HepG2 (cell line): ENCODE results near the gene UNC93A. TPM values are rescaled to one million over a fixed set of nuclear protein-coding genes. Genes with fewer than 3 reads are reported as not detected.

ENCODE experiments used
- BCL3 ChIP-seq: sonication (generic); formaldehyde crosslinking; IDR thresholded peaks from 2 replicates; pipeline ENCODE4 v1.5.1; 2020; ENCODE audit warnings: mild to moderate bottlenecking, missing genetic modification reagents, moderate library complexity
- BRD4 ChIP-seq: sonication (generic); formaldehyde crosslinking; IDR thresholded peaks from 2 replicates; pipeline ENCODE4 v1.4.0; 2020; ENCODE audit warnings: missing genetic modification reagents
- CSRNP1 ChIP-seq: sonication (generic); formaldehyde crosslinking; IDR thresholded peaks from 2 replicates; pipeline ENCODE4 v1.8.1; 2023; ENCODE audit warnings: mild to moderate bottlenecking, missing genetic modification reagents
- EED ChIP-seq: sonication (generic); formaldehyde crosslinking; IDR thresholded peaks from 2 replicates; pipeline ENCODE4 v1.5.0; 2020; ENCODE audit warnings: mild to moderate bottlenecking, missing genetic modification reagents
- HDAC2 ChIP-seq: sonication (generic); formaldehyde crosslinking; IDR thresholded peaks from 2 replicates; pipeline ENCODE4 v1.4.0; 2020; ENCODE audit warnings: missing genetic modification reagents
- JUNB ChIP-seq: sonication (generic); formaldehyde crosslinking; IDR thresholded peaks from 2 replicates; pipeline ENCODE4 v1.8.0; 2022; ENCODE audit warnings: missing genetic modification reagents, mild to moderate bottlenecking, borderline replicate concordance
- LCORL ChIP-seq, 2 experiments: fragments of 450-650 bp in 1 of 2; sonication (generic) in 1 of 2; formaldehyde crosslinking in 1 of 2; IDR thresholded peaks; 2 replicates each; pipeline versions ENCODE4 v1.5.0 to v1.6.1; 2017 to 2020; ENCODE audit warnings: antibody characterized with exemption in 1 of 2, missing genetic modification reagents in 1 of 2
- MED8 ChIP-seq: sonication (generic); formaldehyde crosslinking; IDR thresholded peaks from 2 replicates; pipeline ENCODE4 v1.8.1; 2023; ENCODE audit warnings: mild to moderate bottlenecking, missing genetic modification reagents; ENCODE audit not compliant: insufficient replicate concordance
- REXO4 ChIP-seq: sonication (generic); formaldehyde crosslinking; IDR thresholded peaks from 2 replicates; pipeline ENCODE4 v1.8.0; 2022; ENCODE audit warnings: missing genetic modification reagents, mild to moderate bottlenecking, borderline replicate concordance
- RORA ChIP-seq: sonication (generic); formaldehyde crosslinking; IDR thresholded peaks from 2 replicates; pipeline ENCODE4 v1.5.0; 2020; ENCODE audit warnings: mild to moderate bottlenecking, missing genetic modification reagents, moderate library complexity
- RXRB ChIP-seq: IDR thresholded peaks from 2 replicates; pipeline ENCODE4 v1.6.1; 2016; ENCODE audit warnings: borderline replicate concordance, missing genetic modification reagents, missing compliant biosample characterization
- SIX4 ChIP-seq: sonication (generic); formaldehyde crosslinking; IDR thresholded peaks from 2 replicates; pipeline ENCODE4 v1.4.0; 2020; ENCODE audit warnings: missing genetic modification reagents
- ZFP90 ChIP-seq: sonication (generic); formaldehyde crosslinking; IDR thresholded peaks from 2 replicates; pipeline ENCODE4 v1.8.0; 2022; ENCODE audit warnings: missing genetic modification reagents, mild to moderate bottlenecking, inconsistent platforms, borderline replicate concordance
- ZNF512B ChIP-seq: sonication (generic); formaldehyde crosslinking; IDR thresholded peaks from 2 replicates; pipeline ENCODE4 v1.5.1; 2020; ENCODE audit warnings: missing genetic modification reagents, mild to moderate bottlenecking, borderline replicate concordance
- ZNF687 ChIP-seq: sonication (generic); formaldehyde crosslinking; IDR thresholded peaks from 2 replicates; pipeline ENCODE4 v1.5.1; 2020; ENCODE audit warnings: mild to moderate bottlenecking, missing genetic modification reagents, moderate library complexity
- polyA plus RNA-seq, 8 experiments: library from polyadenylated mRNA; depleted of rRNA in 3 of 8; stranded (reverse) in 7 of 8; unstranded in 1 of 8; fragments of >200 nt; fragmentation: Illumina TruSeq in 4 of 8; extraction: Trizol in 4 of 8; gene quantifications; 2 replicates each; pipeline versions ENCODE4 v1.2.1 to v1.2.3, GENCODE V29; 2011 to 2016; ENCODE audit warnings: low read depth in 4 of 8, missing spikeins in 1 of 8, mixed read lengths in 1 of 8; ENCODE audit not compliant: insufficient read depth in 1 of 8
- total RNA-seq, 5 experiments: library from RNA; depleted of rRNA; stranded (reverse); fragments of >200 nt; fragmentation: Illumina TruSeq; extraction: Trizol; gene quantifications; 2 replicates each; pipeline ENCODE4 v1.2.3, GENCODE V29; 2016; ENCODE audit warnings: low read depth in 1 of 5

Gene UNC93A
- total and polyA plus RNA-seq, 2 of the 13 experiments (the other 11 are each of a cell fraction or from before 2014, with no cell fraction given): 11.0 to 42.7 TPM

- TF ChIP-seq ZNF687 (peak; percentile 91), RORA (CRISPR knock-in tag) (no peak), REXO4 (CRISPR knock-in tag) (no peak), BCL3 (CRISPR knock-in tag) (no peak), CSRNP1 (no peak), HDAC2 (CRISPR knock-in tag) (0 out of 2 replicates have a peak, but pooled peaks have one; percentile 7), JUNB (no peak), ZNF512B (CRISPR knock-in tag) (no peak), EED (CRISPR knock-in tag) (no peak), SIX4 (CRISPR knock-in tag) (no peak), MED8 (CRISPR knock-in tag) (no peak), RXRB (no peak), ZFP90 (CRISPR knock-in tag) (no peak), BRD4 (CRISPR knock-in tag) (peak; percentile 24; the same call in 1 of the 2 replicates), LCORL (IDR thresholded peaks at IDR 0.05) (no peak), LCORL (CRISPR knock-in tag; IDR thresholded peaks at IDR 0.05) (no peak)
Observed at GRCh38 chr6:167293088-167293589, 2.0 kb downstream of the UNC93A start (continued).
